Ovary (tissue), 9 donors: ENCODE measurements around the gene NOP10. TPM values are rescaled to one million over a fixed set of nuclear protein-coding genes. Genes with fewer than 3 reads are reported as not detected.
A peak's percentile ranks its signal among the peaks of the same experiment; 100 is the strongest.

Experiments
- DNase-seq, 5 donors: peaks; one replicate each; pipeline ENCODE4 v3.0.0-alpha.2; 2019 to 2020
- H3K27ac ChIP-seq, 2 donors: fragments of 200-600 bp; one replicate each; pipeline versions ENCODE4 v1.5.1 to v1.8.0; 2019 to 2022
- H3K27me3 ChIP-seq: fragments of 200-600 bp; one replicate; pipeline ENCODE4 v1.8.0; 2022
- H3K36me3 ChIP-seq: fragments of 200-600 bp; sonication (generic); one replicate; pipeline ENCODE4 v1.5.1; 2019
- H3K4me1 ChIP-seq: one replicate; pipeline ENCODE4 v1.8.1; 2013; ENCODE audit warnings: mild to moderate bottlenecking, moderate library complexity; ENCODE audit not compliant: insufficient read depth
- H3K4me3 ChIP-seq: fragments of 200-600 bp; sonication (generic); one replicate; pipeline ENCODE4 v1.5.1; 2017
- H3K9me3 ChIP-seq, 2 donors: fragments of 200-600 bp in 1 of 2; sonication (generic) in 1 of 2; one replicate each; pipeline versions ENCODE4 v1.5.1 to v1.8.1; 2013 to 2019; ENCODE audit warnings: mild to moderate bottlenecking in 1 of 2, moderate library complexity in 1 of 2
- CTCF ChIP-seq, 3 donors: fragments of 450-650 bp in 2 of 3; fragments of 200-600 bp in 1 of 3; IDR thresholded peaks; one replicate each; pipeline versions ENCODE4 v1.5.1 to v1.8.0; 2016 to 2022; ENCODE audit warnings: antibody characterized with exemption in 3 of 3, mild to moderate bottlenecking in 1 of 3
- EP300 ChIP-seq: sonication (generic); formaldehyde crosslinking; IDR thresholded peaks from one replicate; pipeline ENCODE4 v1.6.1; 2017; ENCODE audit warnings: antibody characterized with exemption
- POLR2A ChIP-seq: fragments of 450-650 bp; IDR thresholded peaks from one replicate; pipeline ENCODE4 v1.6.1; 2017; ENCODE audit warnings: antibody characterized with exemption, mild to moderate bottlenecking, moderate library complexity
- WGBS, 3 donors: extraction: QIAGEN DNeasy Blood & Tissue Kit in 1 of 3; methylation state at CpG; one replicate each; pipeline versions ENCODE4 v1.1.5 to v1.1.7; 2013 to 2017; 5-methylcytosine and 5-hydroxymethylcytosine counted together
- intact Hi-C, 4 donors: fragments of 100-400 bp; cut with DNase I; formaldehyde crosslinking; loops; one replicate each; pipeline versions ENCODE4 v1.11.0 to v1.15.1; 2022 to 2023
- polyA plus RNA-seq, 2 donors: library from polyadenylated mRNA; stranded (reverse); fragments of 200-250 nt in 1 of 2; fragments of 350-450 nt in 1 of 2; fragmentation: Illumina TruSeq in 1 of 2; extraction: RNeasy Lipid Tissue Mini Kit (QIAGEN cat#74804) in 1 of 2; gene quantifications; one replicate each; pipeline ENCODE4 v1.2.3, GENCODE V29; 2013 to 2014
- total RNA-seq, 7 donors: library from RNA; depleted of rRNA in 2 of 7; stranded (reverse); fragments of >200 nt in 2 of 7; fragmentation: NEBNext Ultra II Directional in 3 of 7; extraction: Animal tissue kit (Norgen Biotek cat#: 25700) in 3 of 7; gene quantifications; one replicate each; pipeline versions ENCODE4 v1.1.0 to v1.2.4, GENCODE V29; 2016 to 2023
- donor health status: DM: no; HTN: no; CAD: no; lungs with moderate emphysema.
- donor health status: DM: no; HTN: no; CAD: no.
- donor health status: Bipolar disorder and iron deficiency.
- donor health status: DM: yes; HTN: yes; CAD: no.
- donor health status: DM: no; HTN: no; CAD: no.
- donor health status: DM: yes; HTN: yes; CAD: no.

Gene NOP10
- total and polyA plus RNA-seq, 9 donors: 46.5 to 189 (median 61.7) TPM

DNA sequence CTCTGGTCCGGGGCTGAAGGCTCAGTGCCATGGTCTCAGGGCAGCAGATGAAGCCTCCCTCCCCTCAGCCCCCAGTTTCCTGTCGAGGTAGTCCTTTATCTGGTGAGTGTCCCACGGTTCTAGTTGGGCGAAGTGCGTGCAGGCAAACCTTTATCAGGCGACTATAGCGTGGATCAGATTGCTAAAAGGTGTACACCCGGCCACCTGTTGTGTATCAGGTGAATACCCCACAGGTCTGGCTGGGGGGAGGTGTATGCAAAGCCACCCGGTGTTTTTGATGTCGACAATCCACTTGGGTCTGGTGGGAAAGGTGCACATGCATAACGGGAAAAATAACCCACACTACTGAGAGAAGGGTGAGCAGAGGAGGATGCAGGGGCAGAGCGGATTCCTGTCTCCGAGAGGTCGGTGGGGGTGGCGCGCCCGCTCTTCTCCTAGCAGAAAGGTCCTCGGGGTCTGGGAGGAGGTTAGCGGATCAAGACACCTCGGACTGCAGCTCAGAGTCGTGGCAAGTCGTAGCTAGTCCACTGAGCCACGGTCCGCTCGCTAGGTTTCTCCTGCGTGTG, 5.9 kb downstream of the NOP10 start:
- peak overlapping the region; percentile 66 for H3K4me3 ChIP-seq
- intact Hi-C loops: no loop called here
- WGBS, 3 donors: 2 to 3% (median 3%) methylated on average over 26 of the region's 26 CpGs
- H3K4me1 ChIP-seq: peaks cover 7% of the 10 kb centered on the region
- no peaks in the 10 kb centered on the region for H3K27me3 ChIP-seq
- TF ChIP-seq CTCF (IDR thresholded peaks at IDR 0.05) (no peak), EP300 (no peak), POLR2A (no peak)
- H3K9me3 ChIP-seq: no peaks in the 10 kb centered on the region
- H3K36me3 ChIP-seq: no peaks in the 10 kb centered on the region
- peak overlapping the region; percentile 60 to 63 for H3K27ac ChIP-seq
- DNase-seq: peak in 1 of 5 donors; percentile 27

GRCh38 chr15:34336231-34336990, 6.5 kb downstream of the NOP10 start:
- Histone ChIP-seq H3K4me3 (peak overlapping the region; percentile 66), H3K4me1 (peaks cover 2% of the 10 kb centered on the region), H3K27me3 (no peaks in the 10 kb centered on the region), H3K27ac (no peak overlapping the region), H3K36me3 (no peaks in the 10 kb centered on the region), H3K9me3 (no peaks in the 10 kb centered on the region)
- no peak for TF ChIP-seq EP300
- no peak for TF ChIP-seq POLR2A
- no peak for TF ChIP-seq CTCF (IDR thresholded peaks at IDR 0.05)
- DNase-seq: no peak
- intact Hi-C loops: no loop called here
- WGBS, 3 donors: 84 to 91% (median 87%) methylated on average over 16 of the region's 16 CpGs

DNA sequence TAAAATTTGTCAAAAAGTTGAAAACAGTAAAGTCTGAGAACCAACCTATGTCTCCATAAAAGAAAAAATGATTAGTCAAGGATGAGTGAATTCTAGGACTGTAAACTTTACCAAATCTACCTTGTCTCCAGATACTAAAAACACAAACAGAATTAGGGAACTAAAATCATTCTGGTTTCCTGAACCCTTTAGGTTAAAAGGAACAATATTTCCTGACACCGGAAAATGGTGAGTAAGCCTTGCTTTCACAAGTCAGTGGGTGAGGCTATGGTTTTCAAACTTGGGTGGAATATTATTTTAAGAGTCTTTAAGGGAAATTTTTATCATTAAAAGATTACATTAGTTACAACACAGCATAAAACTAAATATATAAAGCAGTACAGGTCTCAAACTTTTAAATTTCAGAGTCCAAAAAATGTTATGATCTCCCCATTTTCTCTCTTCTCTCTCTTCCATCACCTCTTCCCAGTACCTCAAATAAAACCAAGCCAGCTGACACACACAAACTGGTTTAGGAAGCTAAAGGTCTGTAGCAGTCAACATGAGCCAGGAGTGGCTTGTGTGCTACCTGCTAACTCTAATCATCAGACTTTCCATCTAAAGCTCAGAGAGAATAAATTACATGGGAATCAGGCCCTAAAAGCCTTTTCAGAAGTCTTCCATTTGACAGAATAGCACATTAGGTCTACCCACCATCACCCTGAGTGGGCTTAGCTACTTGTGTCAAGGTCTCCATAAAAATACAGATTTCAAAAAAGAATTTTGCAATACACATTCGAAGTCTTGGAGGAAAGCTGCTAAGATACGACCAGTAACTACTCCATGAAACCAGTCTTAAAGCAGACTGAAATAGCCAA, 7.5 kb downstream of the NOP10 start:
- intact Hi-C loops: no loop called here
- no peaks in the 10 kb centered on the region for H3K36me3 ChIP-seq
- WGBS, 3 donors: 87 to 89% (median 89%) methylated on average over 3 of the region's 3 CpGs
- DNase-seq: no peak
- TF ChIP-seq POLR2A (no peak), CTCF (IDR thresholded peaks at IDR 0.05) (no peak), EP300 (no peak)
- no peak overlapping the region for H3K27ac ChIP-seq
- H3K9me3 ChIP-seq: no peaks in the 10 kb centered on the region
- H3K27me3 ChIP-seq: no peaks in the 10 kb centered on the region
- no peak overlapping the region for H3K4me3 ChIP-seq
- peaks cover 2% of the 10 kb centered on the region for H3K4me1 ChIP-seq

DNA sequence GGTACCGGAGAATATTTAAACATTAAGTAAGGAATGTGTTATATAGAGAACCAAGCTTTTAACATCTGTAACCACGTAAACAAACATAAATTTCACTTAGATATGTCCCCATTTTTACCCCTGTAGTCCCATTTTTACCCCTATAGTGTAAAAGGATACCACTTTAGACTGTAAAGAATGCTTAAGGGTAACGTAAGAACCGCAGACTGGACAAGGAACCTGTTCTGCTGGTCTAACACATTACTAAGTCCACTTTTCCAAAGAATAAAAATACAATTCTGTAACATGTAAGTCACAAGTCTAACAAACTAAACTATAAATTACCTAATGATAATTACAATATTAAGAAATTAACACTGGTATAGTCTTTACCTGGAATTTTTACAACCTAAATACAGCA, 8.3 kb downstream of the NOP10 start:
- no peak for TF ChIP-seq POLR2A
- no peak for TF ChIP-seq EP300
- no peak for TF ChIP-seq CTCF (IDR thresholded peaks at IDR 0.05)
- H3K27me3 ChIP-seq: no peaks in the 10 kb centered on the region
- WGBS, 3 donors: 88 to 94% (median 88%) methylated on average over 4 of the region's 4 CpGs
- DNase-seq: no peak
- intact Hi-C loops: no loop called here
- H3K9me3 ChIP-seq: no peaks in the 10 kb centered on the region
- no peak overlapping the region for H3K27ac ChIP-seq
- no peaks in the 10 kb centered on the region for H3K36me3 ChIP-seq
- no peak overlapping the region for H3K4me3 ChIP-seq
- H3K4me1 ChIP-seq: peaks cover 2% of the 10 kb centered on the region
